ENCODE data around the gene PDLIM4. TPM values are rescaled to one million over a fixed set of nuclear protein-coding genes. Genes with fewer than 3 reads are reported as not detected.

The PDLIM4 gene
- total and polyA plus RNA-seq, 8 donors, result 7.7 to 13.5 (median 10.2) TPM

DNA sequence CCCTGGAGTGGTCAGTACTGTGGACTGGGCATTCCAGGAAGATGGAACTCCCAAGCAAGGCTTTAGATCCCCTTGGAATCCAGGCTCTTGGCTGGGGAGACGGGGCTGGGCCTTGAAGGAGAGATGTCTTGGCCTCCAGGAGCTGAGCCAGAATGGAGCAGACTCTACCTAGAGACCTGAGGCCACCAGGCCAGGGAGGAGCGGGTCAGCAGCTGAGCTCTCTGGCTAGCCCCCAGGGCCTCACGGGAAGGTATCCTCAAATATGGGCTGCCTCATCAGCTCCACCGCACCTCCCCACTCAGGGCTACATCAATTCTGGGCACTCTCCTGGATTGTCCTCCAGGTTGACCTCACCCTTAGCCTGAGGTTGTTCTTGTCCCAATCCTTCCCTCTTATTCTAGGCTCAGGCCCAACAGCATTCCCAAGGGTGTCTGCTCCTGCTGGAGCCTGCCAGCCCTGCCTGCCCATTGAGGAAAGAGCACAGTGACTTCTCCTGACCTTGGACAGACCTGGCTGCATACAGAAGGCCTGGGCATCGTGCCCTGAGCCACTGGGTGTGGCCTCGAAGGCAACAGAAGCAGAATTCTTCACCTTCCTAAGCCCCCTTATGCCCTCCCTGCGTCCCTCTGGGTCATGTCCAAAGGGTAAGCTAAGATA lies 3.0 kb upstream of the PDLIM4 start:
- no peak overlapping the region for H3K27ac ChIP-seq
- peak; percentile 3 for ATAC-seq
- intact Hi-C loops (cut with DNase I), result no loop called here
- H3K36me3 ChIP-seq, result no peaks in the 10 kb centered on the region
- peaks cover 0 to 14% of the 10 kb centered on the region in 2 donors for H3K4me1 ChIP-seq
- peaks cover 0 to 24% of the 10 kb centered on the region in 2 donors for H3K27me3 ChIP-seq
- no peak for DNase-seq
- H3K4me3 ChIP-seq, result no peak overlapping the region
- TF ChIP-seq, protein P1, sequence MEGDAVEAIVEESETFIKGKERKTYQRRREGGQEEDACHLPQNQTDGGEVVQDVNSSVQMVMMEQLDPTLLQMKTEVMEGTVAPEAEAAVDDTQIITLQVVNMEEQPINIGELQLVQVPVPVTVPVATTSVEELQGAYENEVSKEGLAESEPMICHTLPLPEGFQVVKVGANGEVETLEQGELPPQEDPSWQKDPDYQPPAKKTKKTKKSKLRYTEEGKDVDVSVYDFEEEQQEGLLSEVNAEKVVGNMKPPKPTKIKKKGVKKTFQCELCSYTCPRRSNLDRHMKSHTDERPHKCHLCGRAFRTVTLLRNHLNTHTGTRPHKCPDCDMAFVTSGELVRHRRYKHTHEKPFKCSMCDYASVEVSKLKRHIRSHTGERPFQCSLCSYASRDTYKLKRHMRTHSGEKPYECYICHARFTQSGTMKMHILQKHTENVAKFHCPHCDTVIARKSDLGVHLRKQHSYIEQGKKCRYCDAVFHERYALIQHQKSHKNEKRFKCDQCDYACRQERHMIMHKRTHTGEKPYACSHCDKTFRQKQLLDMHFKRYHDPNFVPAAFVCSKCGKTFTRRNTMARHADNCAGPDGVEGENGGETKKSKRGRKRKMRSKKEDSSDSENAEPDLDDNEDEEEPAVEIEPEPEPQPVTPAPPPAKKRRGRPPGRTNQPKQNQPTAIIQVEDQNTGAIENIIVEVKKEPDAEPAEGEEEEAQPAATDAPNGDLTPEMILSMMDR (IDR thresholded peaks at IDR 0.05), result no peak
- no peaks in the 10 kb centered on the region for H3K9me3 ChIP-seq

DNA sequence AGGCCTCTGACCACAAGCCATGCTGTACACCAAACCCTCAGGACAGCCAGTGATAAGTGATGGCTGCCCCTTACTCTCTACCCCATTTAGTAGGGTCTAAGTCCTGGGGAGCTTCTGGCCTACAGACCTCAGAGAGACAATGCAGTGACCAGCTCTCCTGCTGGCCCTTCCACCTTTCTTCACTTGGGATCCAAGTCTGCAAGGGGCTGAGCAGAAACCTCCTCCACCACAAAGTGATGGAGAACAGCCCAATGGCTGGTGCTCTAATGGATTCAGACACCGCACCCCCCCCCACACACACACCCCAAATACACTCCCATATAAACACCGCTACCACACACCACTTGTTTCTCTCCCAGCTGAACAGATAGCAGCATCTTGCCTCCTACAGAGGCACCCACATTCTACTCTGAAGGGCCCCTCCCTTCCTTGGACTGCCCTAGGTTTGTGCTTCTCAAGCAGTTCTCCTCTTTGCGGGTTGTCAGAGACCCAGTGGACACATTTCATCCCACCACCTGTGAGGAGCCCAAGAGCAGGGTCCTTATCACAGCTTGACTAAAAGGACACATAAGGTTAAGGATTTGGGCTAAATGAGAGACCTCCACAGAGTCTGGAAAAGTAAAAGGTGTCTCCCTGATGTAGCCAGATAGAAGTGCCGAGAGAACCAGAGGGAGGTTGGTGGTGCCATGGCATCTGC lies 1.3 kb upstream of the PDLIM4 start:
- no peak overlapping the region for H3K27ac ChIP-seq
- no peak for DNase-seq
- peaks cover 11 to 31% of the 10 kb centered on the region in 2 donors for H3K4me1 ChIP-seq
- TF ChIP-seq, protein P1 (IDR thresholded peaks at IDR 0.05), result no peak
- intact Hi-C loops (cut with DNase I), result no loop called here
- H3K36me3 ChIP-seq, result no peaks in the 10 kb centered on the region
- no peaks in the 10 kb centered on the region for H3K9me3 ChIP-seq
- no peak for ATAC-seq
- H3K27me3 ChIP-seq, result peaks cover 0 to 24% of the 10 kb centered on the region in 2 donors
- no peak overlapping the region for H3K4me3 ChIP-seq

DNA sequence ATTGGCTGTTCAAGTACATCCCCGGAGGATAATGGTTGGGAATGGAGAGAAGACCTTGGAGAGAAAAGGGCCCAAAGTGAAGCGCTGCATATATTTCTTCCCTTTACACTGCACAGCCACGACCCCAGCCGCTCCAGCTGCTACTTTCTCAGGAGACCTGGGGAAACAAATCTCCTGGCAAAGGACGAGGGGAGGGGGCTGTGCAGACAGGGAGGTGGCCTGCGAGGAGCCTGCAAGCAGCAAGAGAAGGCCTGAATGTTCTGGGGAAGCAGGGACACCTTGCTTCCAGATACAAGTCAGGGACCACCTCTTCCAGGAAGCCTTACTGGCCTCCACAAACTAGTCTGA lies 739 bp upstream of the PDLIM4 start:
- ATAC-seq, result no peak
- Histone ChIP-seq H3K36me3 (no peaks in the 10 kb centered on the region), H3K27me3 (peaks cover 0 to 24% of the 10 kb centered on the region in 2 donors), H3K9me3 (no peaks in the 10 kb centered on the region), H3K27ac (no peak overlapping the region), H3K4me1 (peaks cover 12 to 31% of the 10 kb centered on the region in 2 donors), H3K4me3 (no peak overlapping the region)
- TF ChIP-seq, protein P1 (IDR thresholded peaks at IDR 0.05), result no peak
- intact Hi-C loops (cut with DNase I), result no loop called here
- DNase-seq, result no peak

DNA sequence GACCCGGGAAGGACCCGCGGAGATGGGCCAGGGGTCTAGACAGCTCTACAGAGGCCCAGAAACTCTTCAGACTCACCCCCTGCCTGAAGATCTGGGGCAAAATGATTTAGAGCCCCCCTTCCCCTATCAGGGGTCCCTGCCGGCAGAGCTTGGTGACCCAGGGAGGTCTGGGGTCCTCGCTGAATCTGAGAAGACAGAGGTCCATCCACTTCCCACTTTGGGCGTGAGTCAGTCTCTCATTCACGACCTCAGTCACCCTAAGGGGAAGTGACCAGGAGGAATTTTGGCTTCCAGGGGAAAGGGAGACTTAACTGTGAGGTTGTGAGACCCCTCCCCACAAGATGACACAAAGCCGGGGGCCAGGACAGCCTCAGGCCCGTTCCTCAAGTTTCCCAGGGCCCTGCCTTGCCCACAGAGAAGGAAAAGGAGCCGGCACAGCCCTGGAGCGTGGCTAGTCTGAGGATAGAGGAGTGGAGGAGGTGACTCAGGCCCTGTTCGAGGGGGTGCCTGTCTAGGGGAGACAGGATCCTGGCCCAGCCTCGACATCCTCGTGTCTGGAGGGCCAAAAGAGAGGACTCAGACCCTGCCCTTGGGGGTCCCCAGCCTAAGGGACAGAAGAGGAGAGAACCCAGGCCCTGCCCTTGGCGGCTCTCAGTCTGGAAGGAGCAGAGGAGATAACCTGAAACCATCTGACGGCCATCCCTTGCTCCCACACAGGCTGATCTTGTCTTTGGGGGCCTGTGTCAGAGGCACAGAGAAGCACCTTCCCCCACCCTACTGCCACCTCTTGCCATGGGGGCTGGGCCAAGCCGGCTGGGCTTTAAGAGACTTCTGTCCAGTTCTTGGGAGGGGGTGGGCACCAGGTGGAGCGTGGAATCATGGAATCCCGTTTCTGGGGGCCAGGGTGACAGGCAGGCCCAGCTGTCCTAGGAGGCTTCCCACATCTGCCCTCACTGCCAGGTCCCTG lies 889 bp downstream of the PDLIM4 start:
- H3K36me3 ChIP-seq, result no peaks in the 10 kb centered on the region
- H3K27ac ChIP-seq, result peak overlapping the region in 1 of 2 donors; percentile 65
- TF ChIP-seq, protein P1 (IDR thresholded peaks at IDR 0.05), result no peak
- DNase-seq, result no peak
- intact Hi-C loops (cut with DNase I), result no loop called here
- peaks cover 12 to 31% of the 10 kb centered on the region in 2 donors for H3K4me1 ChIP-seq
- H3K9me3 ChIP-seq, result no peaks in the 10 kb centered on the region
- peak; percentile 34 for ATAC-seq
- peak overlapping the region; percentile 25 to 33 for H3K4me3 ChIP-seq
- H3K27me3 ChIP-seq, result peaks cover 0 to 24% of the 10 kb centered on the region in 2 donors
